HepG2 (cell line): ENCODE measurements around the gene RAB24. TPM values are rescaled to one million over a fixed set of nuclear protein-coding genes. Genes with fewer than 3 reads are reported as not detected.
A peak's percentile ranks its signal among the peaks of the same experiment; 100 is the strongest.

Experiments
- AKAP8 ChIP-seq: sonication (generic); formaldehyde crosslinking; IDR thresholded peaks from 2 replicates; pipeline ENCODE4 v1.5.1; 2020; ENCODE audit warnings: mild to moderate bottlenecking, missing genetic modification reagents
- ATM ChIP-seq: fragments of 450-650 bp; IDR thresholded peaks from 2 replicates; pipeline ENCODE4 v1.7.1; 2017; ENCODE audit warnings: mild to moderate bottlenecking, borderline replicate concordance
- CENPX ChIP-seq: sonication (generic); formaldehyde crosslinking; IDR thresholded peaks from 2 replicates; pipeline ENCODE4 v1.9.0; 2021; ENCODE audit warnings: mild to moderate bottlenecking, missing genetic modification reagents, moderate library complexity
- DNMT3B ChIP-seq: conservative IDR thresholded peaks from 2 replicates; pipeline ENCODE4 v1.6.1; 2016; ENCODE audit warnings: missing biosample characterization, control low read depth
- HNF4A ChIP-seq: sonication (generic); formaldehyde crosslinking; IDR thresholded peaks from 2 replicates; pipeline ENCODE4 v1.4.0; 2020; ENCODE audit warnings: missing genetic modification reagents
- MTA1 ChIP-seq: sonication (generic); formaldehyde crosslinking; IDR thresholded peaks from 2 replicates; pipeline ENCODE4 v1.4.0; 2020; ENCODE audit warnings: missing genetic modification reagents, mild to moderate bottlenecking, borderline replicate concordance
- PHF21A ChIP-seq: sonication (generic); formaldehyde crosslinking; IDR thresholded peaks from 2 replicates; pipeline ENCODE4 v1.5.0; 2020; ENCODE audit warnings: mild to moderate bottlenecking, missing genetic modification reagents
- RBM22 ChIP-seq: fragments of 200-400 bp; formaldehyde crosslinking; optimal IDR thresholded peaks from 2 replicates; pipeline ENCODE3; 2017; ENCODE audit warnings: mild to moderate bottlenecking, low read length, moderate library complexity
- RNF2 ChIP-seq: fragments of 450-650 bp; conservative IDR thresholded peaks from 2 replicates; pipeline ENCODE4 v1.6.1; 2016; ENCODE audit warnings: low read depth
- SP5 ChIP-seq: IDR thresholded peaks from 2 replicates; pipeline ENCODE4 v1.6.1; 2016; ENCODE audit warnings: low read depth, borderline replicate concordance
- TBX2 ChIP-seq: sonication (generic); formaldehyde crosslinking; IDR thresholded peaks from 2 replicates; pipeline ENCODE4 v1.5.0; 2020; ENCODE audit warnings: missing genetic modification reagents, mild to moderate bottlenecking, borderline replicate concordance
- ZBTB8A ChIP-seq: sonication (generic); formaldehyde crosslinking; IDR thresholded peaks from 2 replicates; pipeline ENCODE4 v1.4.0; 2020; ENCODE audit warnings: mild to moderate bottlenecking, low read depth, missing genetic modification reagents, borderline replicate concordance
- ZFY ChIP-seq: sonication (generic); formaldehyde crosslinking; IDR thresholded peaks from 2 replicates; pipeline ENCODE4 v1.4.0; 2020; ENCODE audit warnings: missing genetic modification reagents
- ZNF619 ChIP-seq: sonication (generic); formaldehyde crosslinking; IDR thresholded peaks from 2 replicates; pipeline ENCODE4 v1.4.0; 2020; ENCODE audit warnings: mild to moderate bottlenecking, missing genetic modification reagents
- ZNF788 ChIP-seq: sonication (generic); formaldehyde crosslinking; IDR thresholded peaks from 2 replicates; pipeline ENCODE4 v1.5.0; 2020; ENCODE audit warnings: mild to moderate bottlenecking, missing genetic modification reagents, borderline replicate concordance
- polyA plus RNA-seq, 8 experiments: library from polyadenylated mRNA; depleted of rRNA in 3 of 8; stranded (reverse) in 7 of 8; unstranded in 1 of 8; fragments of >200 nt; fragmentation: Illumina TruSeq in 4 of 8; extraction: Trizol in 4 of 8; gene quantifications; 2 replicates each; pipeline versions ENCODE4 v1.2.1 to v1.2.3, GENCODE V29; 2011 to 2016; ENCODE audit warnings: low read depth in 4 of 8, missing spikeins in 1 of 8, mixed read lengths in 1 of 8; ENCODE audit not compliant: insufficient read depth in 1 of 8
- total RNA-seq, 5 experiments: library from RNA; depleted of rRNA; stranded (reverse); fragments of >200 nt; fragmentation: Illumina TruSeq; extraction: Trizol; gene quantifications; 2 replicates each; pipeline ENCODE4 v1.2.3, GENCODE V29; 2016; ENCODE audit warnings: low read depth in 1 of 5
- TF ChIP-seq, protein P1 (sequence below): sonication (generic); formaldehyde crosslinking; IDR thresholded peaks from 2 replicates; pipeline ENCODE4 v1.5.1; 2020; ENCODE audit warnings: missing genetic modification reagents, mild to moderate bottlenecking, borderline replicate concordance
- TF ChIP-seq, protein P2 (sequence below): sonication (generic); formaldehyde crosslinking; IDR thresholded peaks from 2 replicates; pipeline ENCODE4 v1.4.0; 2020; ENCODE audit warnings: low read depth, mild to moderate bottlenecking, missing genetic modification reagents
- TF ChIP-seq, protein P3 (sequence below): IDR thresholded peaks from 2 replicates; pipeline ENCODE4 v1.6.1; 2016; ENCODE audit warnings: control low read depth
- TF ChIP-seq, protein P4 (sequence below): sonication (generic); formaldehyde crosslinking; IDR thresholded peaks from 2 replicates; pipeline ENCODE4 v1.4.0; 2020; ENCODE audit warnings: missing genetic modification reagents
- TF ChIP-seq, protein P5 (sequence below): sonication (generic); formaldehyde crosslinking; conservative IDR thresholded peaks from 2 replicates; pipeline ENCODE4 v1.4.0; 2020; ENCODE audit warnings: missing genetic modification reagents

Gene RAB24
- total and polyA plus RNA-seq, 2 of the 13 experiments (the other 11 are each of a cell fraction or from before 2014, with no cell fraction given), result 22.9 to 63.7 TPM

DNA sequence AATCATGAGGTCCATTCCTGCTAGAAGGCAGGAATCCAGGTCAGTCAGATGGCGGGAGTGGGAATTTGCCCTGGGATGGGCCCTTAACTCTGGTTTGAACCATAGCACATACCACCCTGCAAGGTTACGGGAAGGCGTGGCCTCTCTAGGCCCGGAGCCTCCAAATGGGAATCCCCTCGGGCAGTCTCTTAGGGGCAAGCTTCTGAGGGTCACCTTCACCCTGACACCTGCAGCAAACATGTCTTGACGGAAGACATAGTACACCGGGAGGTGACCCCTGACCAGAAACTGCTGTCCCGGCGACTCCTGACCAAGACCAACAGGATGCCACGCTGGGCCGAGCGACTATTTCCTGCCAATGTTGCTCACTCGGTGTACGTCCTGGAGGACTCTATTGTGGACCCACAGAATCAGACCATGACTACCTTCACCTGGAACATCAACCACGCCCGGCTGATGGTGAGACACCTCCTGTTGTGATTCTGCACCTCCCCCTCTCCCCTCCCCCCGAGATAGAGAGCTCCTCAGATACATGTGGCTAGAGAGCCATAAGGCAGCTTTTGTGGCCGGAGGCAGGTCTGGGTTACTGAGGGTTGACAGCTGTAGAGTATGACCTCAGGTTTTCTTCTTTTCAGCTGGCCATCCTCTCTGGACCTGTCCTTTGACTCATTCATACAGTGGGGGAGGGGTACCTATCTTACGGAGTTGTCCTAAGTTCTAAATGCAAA lies 1.0 kb upstream of the RAB24 start (continued):
- TF ChIP-seq, protein P1, sequence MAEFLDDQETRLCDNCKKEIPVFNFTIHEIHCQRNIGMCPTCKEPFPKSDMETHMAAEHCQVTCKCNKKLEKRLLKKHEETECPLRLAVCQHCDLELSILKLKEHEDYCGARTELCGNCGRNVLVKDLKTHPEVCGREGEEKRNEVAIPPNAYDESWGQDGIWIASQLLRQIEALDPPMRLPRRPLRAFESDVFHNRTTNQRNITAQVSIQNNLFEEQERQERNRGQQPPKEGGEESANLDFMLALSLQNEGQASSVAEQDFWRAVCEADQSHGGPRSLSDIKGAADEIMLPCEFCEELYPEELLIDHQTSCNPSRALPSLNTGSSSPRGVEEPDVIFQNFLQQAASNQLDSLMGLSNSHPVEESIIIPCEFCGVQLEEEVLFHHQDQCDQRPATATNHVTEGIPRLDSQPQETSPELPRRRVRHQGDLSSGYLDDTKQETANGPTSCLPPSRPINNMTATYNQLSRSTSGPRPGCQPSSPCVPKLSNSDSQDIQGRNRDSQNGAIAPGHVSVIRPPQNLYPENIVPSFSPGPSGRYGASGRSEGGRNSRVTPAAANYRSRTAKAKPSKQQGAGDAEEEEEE, result no peak
- TF ChIP-seq, protein P2, sequence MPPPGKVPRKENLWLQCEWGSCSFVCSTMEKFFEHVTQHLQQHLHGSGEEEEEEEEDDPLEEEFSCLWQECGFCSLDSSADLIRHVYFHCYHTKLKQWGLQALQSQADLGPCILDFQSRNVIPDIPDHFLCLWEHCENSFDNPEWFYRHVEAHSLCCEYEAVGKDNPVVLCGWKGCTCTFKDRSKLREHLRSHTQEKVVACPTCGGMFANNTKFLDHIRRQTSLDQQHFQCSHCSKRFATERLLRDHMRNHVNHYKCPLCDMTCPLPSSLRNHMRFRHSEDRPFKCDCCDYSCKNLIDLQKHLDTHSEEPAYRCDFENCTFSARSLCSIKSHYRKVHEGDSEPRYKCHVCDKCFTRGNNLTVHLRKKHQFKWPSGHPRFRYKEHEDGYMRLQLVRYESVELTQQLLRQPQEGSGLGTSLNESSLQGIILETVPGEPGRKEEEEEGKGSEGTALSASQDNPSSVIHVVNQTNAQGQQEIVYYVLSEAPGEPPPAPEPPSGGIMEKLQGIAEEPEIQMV, result no peak
- TF ChIP-seq SP5 (CRISPR knock-in tag), result peak; percentile 37; the same call in 1 of the 2 replicates
- TF ChIP-seq, protein P3, sequence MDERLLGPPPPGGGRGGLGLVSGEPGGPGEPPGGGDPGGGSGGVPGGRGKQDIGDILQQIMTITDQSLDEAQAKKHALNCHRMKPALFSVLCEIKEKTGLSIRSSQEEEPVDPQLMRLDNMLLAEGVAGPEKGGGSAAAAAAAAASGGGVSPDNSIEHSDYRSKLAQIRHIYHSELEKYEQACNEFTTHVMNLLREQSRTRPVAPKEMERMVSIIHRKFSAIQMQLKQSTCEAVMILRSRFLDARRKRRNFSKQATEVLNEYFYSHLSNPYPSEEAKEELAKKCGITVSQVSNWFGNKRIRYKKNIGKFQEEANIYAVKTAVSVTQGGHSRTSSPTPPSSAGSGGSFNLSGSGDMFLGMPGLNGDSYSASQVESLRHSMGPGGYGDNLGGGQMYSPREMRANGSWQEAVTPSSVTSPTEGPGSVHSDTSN (CRISPR knock-in tag), result no peak
- TF ChIP-seq AKAP8 (CRISPR knock-in tag), result no peak
- no peak for TF ChIP-seq CENPX (CRISPR knock-in tag)
- no peak for TF ChIP-seq ZBTB8A
- no peak for TF ChIP-seq ATM
- 0 out of 2 replicates have a peak, but pooled peaks have one; percentile 13 for TF ChIP-seq ZNF788 (CRISPR knock-in tag)
- TF ChIP-seq, protein P4, sequence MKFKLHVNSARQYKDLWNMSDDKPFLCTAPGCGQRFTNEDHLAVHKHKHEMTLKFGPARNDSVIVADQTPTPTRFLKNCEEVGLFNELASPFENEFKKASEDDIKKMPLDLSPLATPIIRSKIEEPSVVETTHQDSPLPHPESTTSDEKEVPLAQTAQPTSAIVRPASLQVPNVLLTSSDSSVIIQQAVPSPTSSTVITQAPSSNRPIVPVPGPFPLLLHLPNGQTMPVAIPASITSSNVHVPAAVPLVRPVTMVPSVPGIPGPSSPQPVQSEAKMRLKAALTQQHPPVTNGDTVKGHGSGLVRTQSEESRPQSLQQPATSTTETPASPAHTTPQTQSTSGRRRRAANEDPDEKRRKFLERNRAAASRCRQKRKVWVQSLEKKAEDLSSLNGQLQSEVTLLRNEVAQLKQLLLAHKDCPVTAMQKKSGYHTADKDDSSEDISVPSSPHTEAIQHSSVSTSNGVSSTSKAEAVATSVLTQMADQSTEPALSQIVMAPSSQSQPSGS (CRISPR knock-in tag), result no peak
- peak; percentile 47; the same call in 1 of the 2 replicates for TF ChIP-seq HNF4A (CRISPR knock-in tag)
- TF ChIP-seq PHF21A (CRISPR knock-in tag), result peak; percentile 23; the same call in 1 of the 2 replicates
- no peak for TF ChIP-seq ZNF619 (CRISPR knock-in tag)
- TF ChIP-seq RNF2, result no peak
- TF ChIP-seq, protein P5, sequence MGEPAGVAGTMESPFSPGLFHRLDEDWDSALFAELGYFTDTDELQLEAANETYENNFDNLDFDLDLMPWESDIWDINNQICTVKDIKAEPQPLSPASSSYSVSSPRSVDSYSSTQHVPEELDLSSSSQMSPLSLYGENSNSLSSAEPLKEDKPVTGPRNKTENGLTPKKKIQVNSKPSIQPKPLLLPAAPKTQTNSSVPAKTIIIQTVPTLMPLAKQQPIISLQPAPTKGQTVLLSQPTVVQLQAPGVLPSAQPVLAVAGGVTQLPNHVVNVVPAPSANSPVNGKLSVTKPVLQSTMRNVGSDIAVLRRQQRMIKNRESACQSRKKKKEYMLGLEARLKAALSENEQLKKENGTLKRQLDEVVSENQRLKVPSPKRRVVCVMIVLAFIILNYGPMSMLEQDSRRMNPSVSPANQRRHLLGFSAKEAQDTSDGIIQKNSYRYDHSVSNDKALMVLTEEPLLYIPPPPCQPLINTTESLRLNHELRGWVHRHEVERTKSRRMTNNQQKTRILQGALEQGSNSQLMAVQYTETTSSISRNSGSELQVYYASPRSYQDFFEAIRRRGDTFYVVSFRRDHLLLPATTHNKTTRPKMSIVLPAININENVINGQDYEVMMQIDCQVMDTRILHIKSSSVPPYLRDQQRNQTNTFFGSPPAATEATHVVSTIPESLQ (CRISPR knock-in tag), result no peak
- 0 out of 2 replicates have a peak, but pooled peaks have one; percentile 13 for TF ChIP-seq TBX2 (CRISPR knock-in tag)
- TF ChIP-seq DNMT3B (CRISPR knock-in tag), result no peak
- TF ChIP-seq ZFY, result no peak
- TF ChIP-seq MTA1 (CRISPR knock-in tag), result no peak
- no peak for TF ChIP-seq RBM22
